Immature natural killer cell (primary cell): ENCODE data around the gene PRR23B. TPM values are rescaled to one million over a fixed set of nuclear protein-coding genes. Genes with fewer than 3 reads are reported as not detected.

Experiments
- polyA plus RNA-seq, 3 donors: library from polyadenylated mRNA; unstranded; fragments of 300-500 nt; fragmentation: Illumina TruSeq; gene quantifications; one replicate each; pipeline ENCODE4 v1.2.3, GENCODE V29; 2021

PRR23B gene
- polyA plus RNA-seq, 3 donors from 2014 or later, result not detected

Other genes with a start within 250 kb of the PRR23B start
- gene PIK3CB, start 186.0 kb downstream of the PRR23B start, polyA plus RNA-seq, result 10 to 100 TPM in 1 of 3 donors, 1 to 10 TPM in 2; 4.6 to 11.7 (median 4.8) TPM
- gene FOXL2, start 73.8 kb downstream of the PRR23B start, polyA plus RNA-seq, result not detected
- gene FOXL2NB, start 73.7 kb downstream of the PRR23B start, polyA plus RNA-seq, result not detected
- gene PRR23A, start 14.7 kb downstream of the PRR23B start, polyA plus RNA-seq, result not detected
- gene PRR23C, start 24.0 kb upstream of the PRR23B start, polyA plus RNA-seq, result not detected